Lung (tissue), 13 donors: ENCODE results near the gene TMEM62. TPM values are rescaled to one million over a fixed set of nuclear protein-coding genes. Genes with fewer than 3 reads are reported as not detected.

ENCODE experiments used
- ATAC-seq: fragments of 200-7000 bp; cut with Tn5 transposase; one replicate; pipeline ENCODE4 v1.9.1; 2020; ENCODE audit warnings: moderate number of reproducible peaks; ENCODE audit not compliant: insufficient read depth, low FRiP score
- DNase-seq, 3 donors: peaks; one replicate each; pipeline ENCODE4 v3.0.0-alpha.2; 2013 to 2017
- H3K27ac ChIP-seq, 2 donors: one replicate each; pipeline ENCODE4 v1.5.1; 2013; ENCODE audit warnings: mild to moderate bottlenecking in 2 of 2, moderate library complexity in 2 of 2, control low read depth in 1 of 2, inconsistent platforms in 1 of 2, low read depth in 1 of 2, low read length in 1 of 2
- H3K27me3 ChIP-seq, 3 donors: one replicate each; pipeline ENCODE4 v1.5.1; 2013; ENCODE audit warnings: low read length in 2 of 3; ENCODE audit not compliant: control insufficient read depth in 3 of 3, insufficient read depth in 3 of 3
- H3K36me3 ChIP-seq, 4 donors: one replicate each; pipeline ENCODE4 v1.5.1; 2013; ENCODE audit warnings: low read length in 4 of 4, mild to moderate bottlenecking in 1 of 4, moderate library complexity in 1 of 4; ENCODE audit not compliant: control insufficient read depth in 4 of 4, insufficient read depth in 4 of 4
- H3K4me1 ChIP-seq, 5 donors: one replicate each; pipeline ENCODE4 v1.5.1; 2013; ENCODE audit warnings: low read length in 5 of 5, mild to moderate bottlenecking in 2 of 5, moderate library complexity in 1 of 5; ENCODE audit not compliant: control insufficient read depth in 5 of 5, insufficient read depth in 5 of 5
- H3K4me3 ChIP-seq: one replicate; pipeline ENCODE4 v1.5.1; 2013; ENCODE audit warnings: mild to moderate bottlenecking, control low read depth, moderate library complexity
- H3K9ac ChIP-seq, 2 donors: one replicate each; pipeline ENCODE4 v1.5.1; 2013; ENCODE audit warnings: low read length in 2 of 2, control low read depth in 1 of 2; ENCODE audit not compliant: insufficient read depth in 1 of 2
- H3K9me3 ChIP-seq, 4 donors: one replicate each; pipeline ENCODE4 v1.5.1; 2013; ENCODE audit warnings: low read length in 3 of 4, mild to moderate bottlenecking in 1 of 4, moderate library complexity in 1 of 4; ENCODE audit not compliant: control insufficient read depth in 4 of 4, insufficient read depth in 3 of 4
- WGBS, 2 donors: extraction: QIAGEN DNeasy Blood & Tissue Kit; methylation state at CpG; one replicate each; pipeline ENCODE4 v1.1.7; 2013; 5-methylcytosine and 5-hydroxymethylcytosine counted together
- polyA plus RNA-seq, 2 donors: library from polyadenylated mRNA; stranded (reverse); fragments of 200-250 nt; gene quantifications; one replicate each; pipeline ENCODE4 v1.2.1, GENCODE V29; 2013
- small RNA-seq: library from RNA; depleted of rRNA; stranded (forward); fragments of <200 nt; gene quantifications from one replicate; pipeline ENCODE3, GENCODE V24; 2014; ENCODE audit warnings: low replicate concordance
- total RNA-seq, 2 donors: library from RNA; depleted of rRNA in 1 of 2; stranded (reverse); fragments of >200 nt in 1 of 2; gene quantifications; one replicate each; pipeline ENCODE4 v1.2.1, GENCODE V29; 2014 to 2021
- TF ChIP-seq, protein P1 (sequence below): IDR thresholded peaks from 2 replicates; pipeline ENCODE4 v1.5.1; 2012; ENCODE audit warnings: mild to moderate bottlenecking; ENCODE audit errors: control extremely low read depth, extremely low read depth
- donor health status: control.
- donor health status: control.
- donor health status: Bipolar disorder and iron deficiency.
- donor health status: healthy.
- donor health status: DM: yes; HTN: yes; CAD: no.

The TMEM62 gene
- total and polyA plus RNA-seq, 4 donors, result 15.1 to 25.7 (median 21.6) TPM

DNA sequence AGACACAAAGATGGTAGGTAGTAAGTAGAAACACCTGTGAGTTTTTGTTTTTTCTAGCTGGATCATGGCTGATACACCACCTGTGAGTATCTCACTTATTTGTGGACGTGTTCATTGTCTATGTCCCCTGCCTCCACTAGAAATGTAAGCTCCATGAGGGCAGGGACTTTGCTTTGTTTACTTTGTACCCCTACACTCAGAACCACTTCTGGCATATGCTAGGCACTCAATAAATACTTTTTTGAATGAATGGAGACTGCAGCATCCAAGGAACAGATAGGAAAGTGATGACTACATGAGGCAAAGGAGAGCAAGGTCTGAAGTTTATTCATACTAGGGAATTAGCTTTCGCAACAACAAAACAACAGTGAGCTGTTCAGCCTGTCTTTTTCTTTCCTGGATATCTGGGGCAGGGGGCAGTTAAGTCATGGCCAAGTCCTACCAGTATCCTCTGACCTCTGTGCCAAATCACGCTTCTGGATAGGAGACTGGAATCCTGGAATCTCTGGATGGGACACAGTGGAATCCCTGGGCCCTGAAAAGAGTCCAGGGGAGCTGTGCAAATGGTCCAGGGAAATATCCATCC, 99.0 kb downstream of the TMEM62 start:
- no peaks in the 10 kb centered on the region for H3K27me3 ChIP-seq
- H3K27ac ChIP-seq, result no peak overlapping the region
- H3K36me3 ChIP-seq, result no peaks in the 10 kb centered on the region
- ATAC-seq (no peak), DNase-seq (no peak)
- WGBS, 2 donors, result 90 to 96% methylated on average over 3 of the region's 3 CpGs
- no peak overlapping the region for H3K4me3 ChIP-seq
- TF ChIP-seq, protein P1, sequence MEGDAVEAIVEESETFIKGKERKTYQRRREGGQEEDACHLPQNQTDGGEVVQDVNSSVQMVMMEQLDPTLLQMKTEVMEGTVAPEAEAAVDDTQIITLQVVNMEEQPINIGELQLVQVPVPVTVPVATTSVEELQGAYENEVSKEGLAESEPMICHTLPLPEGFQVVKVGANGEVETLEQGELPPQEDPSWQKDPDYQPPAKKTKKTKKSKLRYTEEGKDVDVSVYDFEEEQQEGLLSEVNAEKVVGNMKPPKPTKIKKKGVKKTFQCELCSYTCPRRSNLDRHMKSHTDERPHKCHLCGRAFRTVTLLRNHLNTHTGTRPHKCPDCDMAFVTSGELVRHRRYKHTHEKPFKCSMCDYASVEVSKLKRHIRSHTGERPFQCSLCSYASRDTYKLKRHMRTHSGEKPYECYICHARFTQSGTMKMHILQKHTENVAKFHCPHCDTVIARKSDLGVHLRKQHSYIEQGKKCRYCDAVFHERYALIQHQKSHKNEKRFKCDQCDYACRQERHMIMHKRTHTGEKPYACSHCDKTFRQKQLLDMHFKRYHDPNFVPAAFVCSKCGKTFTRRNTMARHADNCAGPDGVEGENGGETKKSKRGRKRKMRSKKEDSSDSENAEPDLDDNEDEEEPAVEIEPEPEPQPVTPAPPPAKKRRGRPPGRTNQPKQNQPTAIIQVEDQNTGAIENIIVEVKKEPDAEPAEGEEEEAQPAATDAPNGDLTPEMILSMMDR, result no peak
- H3K9ac ChIP-seq, result no peak overlapping the region
- H3K4me1 ChIP-seq, result peaks cover 0 to 4% (median 0%) of the 10 kb centered on the region in 5 donors
- peaks cover 0 to 2% (median 0%) of the 10 kb centered on the region in 4 donors for H3K9me3 ChIP-seq

Small RNAs within 50 kb of the gene (small RNA-seq; reads per million reads assigned to genes)
- gene AC068724.2, result not detected

Other genes with a start within 250 kb of the TMEM62 start
- gene TTBK2, start 212.8 kb upstream of the TMEM62 start, total RNA-seq, result 10 to 100 TPM; 16.0 to 27.5 TPM
- 1 to 10 TPM; 2.5 to 2.9 TPM for gene TTBK2, start 212.8 kb upstream of the TMEM62 start, polyA plus RNA-seq
- gene UBR1, start 27.5 kb upstream of the TMEM62 start, total RNA-seq, result 10 to 100 TPM; 25.9 to 70.3 TPM
- 1 to 10 TPM; 5.7 to 8.6 TPM for gene UBR1, start 27.5 kb upstream of the TMEM62 start, polyA plus RNA-seq
- gene CCNDBP1, start 51.8 kb downstream of the TMEM62 start, total RNA-seq, result 10 to 100 TPM; 50.6 to 68.6 TPM
- 10 to 100 TPM; 29.8 to 73.4 TPM for gene CCNDBP1, start 51.8 kb downstream of the TMEM62 start, polyA plus RNA-seq
- gene EPB42, start 87.4 kb downstream of the TMEM62 start, total RNA-seq, result 10 to 100 TPM in 1 of 2 donors, under 1 TPM in 1; 0.18 to 11.1 TPM
- gene EPB42, start 87.4 kb downstream of the TMEM62 start, polyA plus RNA-seq, result under 1 TPM in 1 of 2 donors, not detected in 1; 0.03 TPM
- gene TGM5, start 133.3 kb downstream of the TMEM62 start, total RNA-seq, result under 1 TPM in 1 of 2 donors, not detected in 1; 0.15 TPM
- gene TGM5, start 133.3 kb downstream of the TMEM62 start, polyA plus RNA-seq, result not detected
- gene TGM7, start 168.7 kb downstream of the TMEM62 start, total RNA-seq, result not detected
- not detected for gene TGM7, start 168.7 kb downstream of the TMEM62 start, polyA plus RNA-seq
- 10 to 100 TPM in 1 of 2 donors, 1 to 10 TPM in 1; 3.4 to 10.6 TPM for gene LCMT2, start 197.0 kb downstream of the TMEM62 start, total RNA-seq
- gene LCMT2, start 197.0 kb downstream of the TMEM62 start, polyA plus RNA-seq, result 1 to 10 TPM; 3.3 to 5.4 TPM
- gene ZSCAN29, start 237.5 kb downstream of the TMEM62 start, total RNA-seq, result 10 to 100 TPM; 20.1 to 37.7 TPM
- 1 to 10 TPM; 6.4 to 7.5 TPM for gene ZSCAN29, start 237.5 kb downstream of the TMEM62 start, polyA plus RNA-seq
- gene TUBGCP4, start 237.5 kb downstream of the TMEM62 start, total RNA-seq, result 10 to 100 TPM; 16.5 to 17.0 TPM
- 1 to 10 TPM; 5.4 to 7.6 TPM for gene TUBGCP4, start 237.5 kb downstream of the TMEM62 start, polyA plus RNA-seq